ENCODE data around the gene ZNF529.
A peak's percentile ranks its signal among the peaks of the same experiment; 100 is the strongest.

Gene ZNF529

GRCh38 chr19:36573020-36573894 is at the start of gene ZNF529:
TSS of gene ZNF529 (minus strand) at chr19:36573292. CDS start at chr19:36572346, 946 bp downstream.
- Histone ChIP-seq H3K36me3 (replicated peaks; ENCODE audit: insufficient read depth, low read length) (no peaks in the 10 kb centered on the region), H3K9me3 (replicated peaks; ENCODE audit: insufficient read depth, low read length) (no peaks in the 10 kb centered on the region), H3K4me1 (ENCODE audit: low read length) (no peaks in the 10 kb centered on the region), H2AFZ (ENCODE audit: low read length) (peak within 1 kb of the TSS; percentile 70), H3K9ac (ENCODE audit: low read length) (no peak within 1 kb of the TSS), H3K27ac (ENCODE audit: low read length) (no peak within 1 kb of the TSS), H3K79me2 (ENCODE audit: low read length) (no peaks in the 10 kb centered on the region), H3K4me3 (ENCODE audit: low read length) (peak within 1 kb of the TSS; percentile 57), H3K9me2 (replicated peaks; ENCODE audit: insufficient read depth, low read length) (no peaks in the 10 kb centered on the region), H3F3A (ENCODE audit: insufficient read depth, low read length) (no peaks in the 10 kb centered on the region), H4K20me1 (ENCODE audit: insufficient read depth, low read length) (no peaks in the 10 kb centered on the region), H3K4me2 (ENCODE audit: low read depth, low read length) (peak within 1 kb of the TSS; percentile 20; the same call in 1 of the 2 replicates), H3K27me3 (replicated peaks; ENCODE audit: insufficient read depth, low read length) (no peaks in the 10 kb centered on the region)
- TF ChIP-seq CTCF (IDR thresholded peaks at IDR 0.05; ENCODE audit: low read length), result no peak
- peak; percentile 70 for DNase-seq

GRCh38 chr19:36605877-36606478 is 32.9 kb upstream of the ZNF529 start:
- Histone ChIP-seq H3K9me3 (replicated peaks; ENCODE audit: insufficient read depth, low read length) (no peaks in the 10 kb centered on the region), H3K9ac (ENCODE audit: low read length) (no peak overlapping the region), H3K27ac (ENCODE audit: low read length) (no peak overlapping the region), H3K9me2 (replicated peaks; ENCODE audit: insufficient read depth, low read length) (no peaks in the 10 kb centered on the region), H3K79me2 (ENCODE audit: low read length) (no peaks in the 10 kb centered on the region), H4K20me1 (ENCODE audit: insufficient read depth, low read length) (no peaks in the 10 kb centered on the region), H3F3A (ENCODE audit: insufficient read depth, low read length) (no peaks in the 10 kb centered on the region), H3K4me1 (ENCODE audit: low read length) (no peaks in the 10 kb centered on the region), H3K4me3 (ENCODE audit: low read length) (no peak overlapping the region), H3K36me3 (replicated peaks; ENCODE audit: insufficient read depth, low read length) (no peaks in the 10 kb centered on the region), H3K4me2 (ENCODE audit: low read depth, low read length) (no peak overlapping the region), H2AFZ (ENCODE audit: low read length) (no peak overlapping the region), H3K27me3 (replicated peaks; ENCODE audit: insufficient read depth, low read length) (no peaks in the 10 kb centered on the region)
- TF ChIP-seq EZH2 (optimal IDR thresholded peaks at IDR 0.05; ENCODE audit: low read depth, low read length) (no peak), EZH2phosphoT487 (IDR thresholded peaks at IDR 0.05; ENCODE audit: low read length) (no peak), CTCF (IDR thresholded peaks at IDR 0.05; ENCODE audit: low read length) (no peak)
- no peak for DNase-seq

- H3K36me3 ChIP-seq (replicated peaks; ENCODE audit: insufficient read depth, low read length), result no peaks in the 10 kb centered on the region
- no peaks in the 10 kb centered on the region for H3F3A ChIP-seq (ENCODE audit: insufficient read depth, low read length)
- no peaks in the 10 kb centered on the region for H3K4me1 ChIP-seq (ENCODE audit: low read length)
- no peak within 1 kb of the TSS for H3K4me2 ChIP-seq (ENCODE audit: low read depth, low read length)
- TF ChIP-seq CTCF (IDR thresholded peaks at IDR 0.05; ENCODE audit: low read length) (no peak), EZH2phosphoT487 (IDR thresholded peaks at IDR 0.05; ENCODE audit: low read length) (no peak), EZH2 (optimal IDR thresholded peaks at IDR 0.05; ENCODE audit: low read depth, low read length) (no peak)
- no peak within 1 kb of the TSS for H3K27ac ChIP-seq (ENCODE audit: low read length)
- no peak within 1 kb of the TSS for H3K9ac ChIP-seq (ENCODE audit: low read length)
- no peaks in the 10 kb centered on the region for H3K79me2 ChIP-seq (ENCODE audit: low read length)
- no peak within 1 kb of the TSS for H2AFZ ChIP-seq (ENCODE audit: low read length)
- no peaks in the 10 kb centered on the region for H3K27me3 ChIP-seq (replicated peaks; ENCODE audit: insufficient read depth, low read length)
- no peaks in the 10 kb centered on the region for H4K20me1 ChIP-seq (ENCODE audit: insufficient read depth, low read length)
- no peak for DNase-seq
- no peak within 1 kb of the TSS for H3K4me3 ChIP-seq (ENCODE audit: low read length)
- H3K9me3 ChIP-seq (replicated peaks; ENCODE audit: insufficient read depth, low read length), result no peaks in the 10 kb centered on the region
- H3K9me2 ChIP-seq (replicated peaks; ENCODE audit: insufficient read depth, low read length), result no peaks in the 10 kb centered on the region
Observed at GRCh38 chr19:36605101-36605876, 32.2 kb upstream of the ZNF529 start, which contains the start of gene ZNF382. TSS of gene ZNF382 (plus strand) at chr19:36605313. CDS start at chr19:36609915, 4,602 bp downstream.

Measured in MM.1S (cell line).